ENCODE results near the gene MVB12B. TPM values are rescaled to one million over a fixed set of nuclear protein-coding genes. Genes with fewer than 3 reads are reported as not detected.

The MVB12B gene
- total RNA-seq, 1 experiment from 2014 or later: 5.8 TPM

DNA sequence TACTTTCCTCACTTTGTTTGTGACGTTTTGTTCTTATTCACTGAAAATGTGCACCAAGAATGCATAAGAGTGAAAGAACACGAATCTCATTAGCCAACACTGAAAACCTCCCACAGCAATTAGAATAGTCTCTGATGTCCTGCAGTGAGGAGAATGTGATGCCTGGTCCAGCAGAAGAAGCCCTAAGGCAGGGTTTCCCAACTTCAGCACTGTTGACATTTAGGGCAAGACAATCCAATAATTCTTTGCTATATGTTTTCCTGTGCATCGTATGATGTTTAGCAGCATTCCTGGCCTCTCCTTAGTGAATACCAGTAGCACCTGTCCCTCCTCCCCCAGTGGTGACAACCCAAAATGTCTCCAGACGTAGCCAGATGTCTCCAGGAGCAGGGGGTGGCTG lies 14.8 kb downstream of the MVB12B start:
- H2AK5ac ChIP-seq (ENCODE audit: insufficient read length, low read length): no peak overlapping the region
- H2BK120ac ChIP-seq (ENCODE audit: low read depth, low read length, poor library complexity, severe bottlenecking): no peak overlapping the region
- H4K20me1 ChIP-seq (ENCODE audit: control insufficient read depth, insufficient read depth, insufficient read length): no peaks in the 10 kb centered on the region
- no peak overlapping the region for H2BK5ac ChIP-seq (ENCODE audit: insufficient read length, low read length)
- no peak overlapping the region for H4K91ac ChIP-seq (ENCODE audit: insufficient read length, low read depth, low read length)
- no peak overlapping the region for H3T11ph ChIP-seq (ENCODE audit: low read length)
- peaks cover 0 to 12% (median 0%) of the 10 kb centered on the region in 3 experiments; a peak in 3 of 7 replicates for H3K36me3 Mint-ChIP-seq (ENCODE audit: insufficient read depth in 1 of 3, low read depth in 3 of 3)
- H3K9me3 Mint-ChIP-seq: no peaks in the 10 kb centered on the region
- H2BK15ac ChIP-seq (ENCODE audit: low read depth, low read length): no peak overlapping the region
- H3K4me1 ChIP-seq (ENCODE audit: insufficient read depth, low read length): peaks cover 8% of the 10 kb centered on the region; the same call in 1 of the 2 replicates
- H3K9ac ChIP-seq (ENCODE audit: extremely low read depth, insufficient read length, low read length): no peak overlapping the region
- no peak overlapping the region for H2BK12ac ChIP-seq (ENCODE audit: insufficient read length, low read depth, low read length)
- H2AFZ ChIP-seq (ENCODE audit: low read length): no peak overlapping the region
- H4K5ac ChIP-seq (ENCODE audit: insufficient read length, low read depth, low read length): no peak overlapping the region
- no peak overlapping the region for H3K4ac ChIP-seq (ENCODE audit: low read depth, low read length)
- no peaks in the 10 kb centered on the region; the same call in 1 of the 2 replicates for H3K27me3 Mint-ChIP-seq (ENCODE audit: low read depth)
- TF ChIP-seq, protein P1, sequence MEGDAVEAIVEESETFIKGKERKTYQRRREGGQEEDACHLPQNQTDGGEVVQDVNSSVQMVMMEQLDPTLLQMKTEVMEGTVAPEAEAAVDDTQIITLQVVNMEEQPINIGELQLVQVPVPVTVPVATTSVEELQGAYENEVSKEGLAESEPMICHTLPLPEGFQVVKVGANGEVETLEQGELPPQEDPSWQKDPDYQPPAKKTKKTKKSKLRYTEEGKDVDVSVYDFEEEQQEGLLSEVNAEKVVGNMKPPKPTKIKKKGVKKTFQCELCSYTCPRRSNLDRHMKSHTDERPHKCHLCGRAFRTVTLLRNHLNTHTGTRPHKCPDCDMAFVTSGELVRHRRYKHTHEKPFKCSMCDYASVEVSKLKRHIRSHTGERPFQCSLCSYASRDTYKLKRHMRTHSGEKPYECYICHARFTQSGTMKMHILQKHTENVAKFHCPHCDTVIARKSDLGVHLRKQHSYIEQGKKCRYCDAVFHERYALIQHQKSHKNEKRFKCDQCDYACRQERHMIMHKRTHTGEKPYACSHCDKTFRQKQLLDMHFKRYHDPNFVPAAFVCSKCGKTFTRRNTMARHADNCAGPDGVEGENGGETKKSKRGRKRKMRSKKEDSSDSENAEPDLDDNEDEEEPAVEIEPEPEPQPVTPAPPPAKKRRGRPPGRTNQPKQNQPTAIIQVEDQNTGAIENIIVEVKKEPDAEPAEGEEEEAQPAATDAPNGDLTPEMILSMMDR (conservative IDR thresholded peaks at IDR 0.05): no peak
- H3K4me3 Mint-ChIP-seq: no peak overlapping the region
- no peak overlapping the region for H3K27ac Mint-ChIP-seq
- H3K23ac ChIP-seq (ENCODE audit: insufficient read length, low read depth, low read length): no peak overlapping the region
- DNase-seq: no peak
- no peaks in the 10 kb centered on the region for H3K27me3 ChIP-seq (ENCODE audit: insufficient read depth, low read length)
- no peak overlapping the region for H3K18ac ChIP-seq (ENCODE audit: insufficient read length, low read depth, low read length)
- no CpG with 5 or more reads among the region's 4 CpGs for WGBS (ENCODE audit: extremely low coverage, insufficient read length, low lambda C conversion rate)
- H3K79me2 ChIP-seq (ENCODE audit: insufficient read depth, low read length): no peaks in the 10 kb centered on the region
- no peak overlapping the region for H3K14ac ChIP-seq (ENCODE audit: insufficient read depth, low read length)
- H3K79me1 ChIP-seq (ENCODE audit: insufficient read depth, low read depth, low read length, poor library complexity, severe bottlenecking): no peaks in the 10 kb centered on the region
- H4K8ac ChIP-seq (replicated peaks; ENCODE audit: insufficient read length, low read depth, low read length): no peak overlapping the region
- no peaks in the 10 kb centered on the region for H3K23me2 ChIP-seq (ENCODE audit: insufficient read length, low read depth, low read length, poor library complexity, severe bottlenecking)
- peaks cover 31 to 37% of the 10 kb centered on the region in 2 experiments for H3K4me1 Mint-ChIP-seq
- H2BK20ac ChIP-seq (ENCODE audit: low read depth, low read length, poor library complexity, severe bottlenecking): no peak overlapping the region
- H3K4me2 ChIP-seq (ENCODE audit: insufficient read depth, insufficient read length, low read length): no peak overlapping the region
- no peak overlapping the region for H3K56ac ChIP-seq (ENCODE audit: insufficient read length, low read depth, low read length)
- H3K27ac ChIP-seq (ENCODE audit: insufficient read length, low read depth, low read length): no peak overlapping the region
- no peaks in the 10 kb centered on the region for H3K9me3 ChIP-seq (ENCODE audit: control insufficient read depth, low read depth, low read length)
